GM18502 (cell line): Measurements from ENCODE around the gene MDFIC.

ENCODE experiments used
- ATAC-seq: cut with Tn5 transposase; IDR thresholded peaks from one replicate; pipeline ENCODE4 v1.9.1; 2021; ENCODE audit warnings: mild to moderate bottlenecking; ENCODE audit not compliant: unreplicated experiment, poor library complexity

The MDFIC gene

DNA sequence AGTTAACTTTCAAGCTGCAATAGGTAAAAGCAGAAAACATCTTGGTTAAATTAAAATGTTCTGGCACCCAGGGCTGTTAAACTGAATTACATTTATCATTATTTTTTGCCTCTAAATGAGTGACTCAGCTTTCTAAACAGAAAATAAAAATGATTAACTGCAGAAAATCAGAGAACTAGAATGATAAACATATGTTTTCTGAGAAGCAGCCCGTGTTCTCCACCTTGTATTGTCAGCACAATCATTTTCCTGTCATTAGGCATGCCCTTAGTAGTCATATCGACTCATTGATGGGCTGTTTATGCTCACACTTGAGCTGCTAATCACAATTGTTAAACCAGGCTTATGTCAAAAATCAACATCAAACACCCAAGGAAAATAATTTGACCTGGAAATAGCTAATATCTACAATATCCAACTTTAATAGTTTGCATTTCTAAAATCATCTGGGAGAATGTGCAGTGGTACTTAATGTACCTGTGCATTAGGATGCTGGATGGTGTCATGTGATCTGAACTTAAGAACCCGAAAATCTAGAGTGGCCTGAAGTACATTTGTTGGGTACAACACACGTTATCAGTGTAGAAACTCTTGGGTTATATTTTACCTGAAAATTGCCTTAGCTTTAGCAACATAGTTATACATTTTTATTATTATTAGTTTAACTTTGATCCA is 2.3 kb downstream of the MDFIC start:
- ATAC-seq: peak; percentile 27

DNA sequence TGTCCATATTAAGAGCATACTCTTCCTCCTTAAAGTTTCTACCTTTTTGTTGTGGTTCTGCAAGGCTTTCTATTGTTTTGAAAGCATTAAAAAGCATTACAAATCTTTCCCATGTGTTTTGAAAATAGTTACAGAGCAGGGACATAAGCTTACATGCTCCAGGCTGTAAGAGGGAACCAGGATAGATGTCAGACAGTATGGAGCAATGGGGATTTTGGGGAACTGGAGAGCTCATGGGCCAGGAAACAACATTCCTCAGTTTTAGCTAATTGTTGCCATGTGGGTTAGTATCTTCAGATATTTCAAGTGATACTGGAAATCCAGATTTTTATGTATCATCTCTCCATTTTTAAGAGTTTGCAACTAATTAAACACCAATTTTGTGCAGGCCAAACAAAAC is 3.5 kb downstream of the MDFIC start:
- no peak for ATAC-seq

DNA sequence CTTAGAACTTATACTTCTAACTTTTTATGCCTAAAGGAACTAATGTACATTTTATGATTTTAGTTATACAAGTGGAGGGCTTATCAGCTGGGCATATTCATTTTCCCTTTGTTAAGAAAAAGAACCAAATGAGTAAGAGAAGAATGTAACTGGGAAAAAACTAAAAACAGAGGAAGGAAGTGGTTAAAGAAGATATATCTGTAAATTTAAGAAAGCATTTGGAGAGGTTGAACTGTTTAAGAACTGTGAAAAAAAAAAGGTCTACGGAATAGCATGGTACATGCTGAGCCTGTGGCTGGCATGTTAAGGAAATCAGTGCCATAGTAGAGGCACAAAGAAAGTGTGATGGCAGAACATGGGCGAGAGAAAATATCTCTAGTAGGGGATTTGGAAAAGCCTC is 6.2 kb downstream of the MDFIC start:
- no peak for ATAC-seq

DNA sequence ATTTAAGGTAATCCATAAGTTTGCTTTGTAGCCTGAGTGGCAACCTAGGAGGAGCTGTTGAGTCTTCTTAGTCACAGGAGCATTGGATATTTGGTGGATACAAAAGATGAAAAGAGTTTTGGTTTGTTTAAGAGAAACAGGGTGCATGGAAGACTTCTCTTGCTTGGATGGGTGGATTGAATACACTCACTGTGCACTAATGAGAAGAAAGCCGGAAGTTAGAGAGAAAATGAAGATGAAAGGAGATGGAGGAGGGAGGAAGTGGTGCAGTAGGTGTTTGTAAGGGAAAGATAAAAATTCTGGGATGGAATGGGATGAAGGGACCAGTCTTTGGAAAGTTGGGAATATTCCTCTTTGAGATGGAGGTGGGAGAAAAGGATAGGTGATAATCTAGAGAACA is 7.7 kb downstream of the MDFIC start:
- ATAC-seq: no peak

- no peak for ATAC-seq
These were observed 8.3 kb downstream of the MDFIC start for GRCh38 chr7:114930107-114930661.

GRCh38 chr7:114930829-114931655 is 9.1 kb downstream of the MDFIC start:
- ATAC-seq: peak; percentile 50

DNA sequence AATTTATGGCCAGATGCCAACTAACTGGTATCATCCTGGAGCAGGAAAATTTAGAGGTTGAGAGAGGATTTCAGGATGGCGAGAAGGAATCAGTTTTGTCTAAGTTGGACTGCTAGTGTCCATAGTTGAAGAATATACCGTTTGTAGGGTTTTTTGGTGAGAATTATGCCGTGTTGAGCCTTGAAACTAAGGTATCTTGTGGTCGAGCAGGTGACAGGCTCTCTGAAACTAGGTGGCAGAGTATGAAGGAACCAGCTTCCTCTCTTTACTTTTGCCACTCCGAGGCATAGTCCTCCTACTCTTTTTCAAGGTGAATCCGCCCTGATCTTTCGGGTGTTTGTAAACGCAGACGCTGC is 9.7 kb downstream of the MDFIC start:
- ATAC-seq: peak; percentile 71

DNA sequence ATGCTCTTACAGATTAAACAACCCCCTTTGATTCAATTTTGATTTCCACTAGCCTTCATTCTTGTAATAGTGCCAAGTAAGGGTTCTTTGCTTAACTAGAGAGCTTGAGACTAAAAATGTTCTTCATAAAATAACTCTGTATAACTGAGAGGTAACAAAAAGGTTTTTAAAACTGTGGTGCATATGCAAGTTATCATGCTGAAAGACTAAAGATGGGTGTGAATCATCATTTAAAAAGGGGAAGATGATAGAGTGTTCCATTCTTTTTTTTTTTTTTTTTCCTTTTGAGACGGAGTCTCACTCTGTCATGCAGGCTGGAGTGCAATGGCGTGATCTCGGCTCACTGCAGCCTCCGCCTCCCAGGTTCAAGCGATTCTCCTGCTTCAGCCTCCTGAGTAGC is 11.1 kb downstream of the MDFIC start:
- ATAC-seq: no peak

DNA sequence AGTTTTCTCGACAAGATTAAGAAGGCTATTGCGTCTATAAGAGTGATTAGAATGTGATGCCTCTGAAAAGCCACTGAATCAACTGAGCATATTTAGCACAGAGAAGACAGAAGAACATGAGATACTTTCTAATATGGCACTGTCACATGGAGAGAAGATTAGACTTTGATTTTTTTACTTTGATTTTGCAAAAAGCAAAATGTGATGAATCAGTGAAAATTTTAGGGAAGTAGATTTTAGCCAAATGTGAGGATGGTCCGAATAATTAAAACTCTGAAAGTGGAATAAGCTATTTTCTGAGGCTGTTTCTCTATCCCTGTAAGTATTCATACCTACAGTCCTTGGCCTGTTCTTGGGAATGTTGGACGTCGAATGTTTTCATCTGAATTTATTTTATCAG is 11.8 kb downstream of the MDFIC start:
- no peak for ATAC-seq

GRCh38 chr7:114934086-114934485 is 12.2 kb downstream of the MDFIC start:
- no peak for ATAC-seq

DNA sequence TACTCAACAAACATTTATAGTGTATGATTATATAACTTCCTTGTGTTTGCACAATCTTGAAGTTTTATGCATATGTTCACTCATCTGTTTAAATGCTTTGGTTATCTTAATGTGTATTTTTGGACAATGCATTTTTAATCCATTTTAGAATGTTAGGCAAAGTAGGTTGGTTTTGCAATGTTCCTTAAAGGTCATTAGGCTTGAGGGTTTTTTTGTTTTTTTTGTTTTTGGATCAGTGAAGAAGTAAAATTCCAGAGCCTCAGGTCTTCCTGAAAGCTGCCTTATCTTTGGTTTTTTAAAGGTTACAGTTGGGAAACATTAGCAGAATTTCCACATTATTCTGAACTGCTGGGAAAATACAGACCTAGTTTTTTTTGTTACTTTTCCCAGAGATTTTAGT is 12.8 kb downstream of the MDFIC start:
- ATAC-seq: no peak

DNA sequence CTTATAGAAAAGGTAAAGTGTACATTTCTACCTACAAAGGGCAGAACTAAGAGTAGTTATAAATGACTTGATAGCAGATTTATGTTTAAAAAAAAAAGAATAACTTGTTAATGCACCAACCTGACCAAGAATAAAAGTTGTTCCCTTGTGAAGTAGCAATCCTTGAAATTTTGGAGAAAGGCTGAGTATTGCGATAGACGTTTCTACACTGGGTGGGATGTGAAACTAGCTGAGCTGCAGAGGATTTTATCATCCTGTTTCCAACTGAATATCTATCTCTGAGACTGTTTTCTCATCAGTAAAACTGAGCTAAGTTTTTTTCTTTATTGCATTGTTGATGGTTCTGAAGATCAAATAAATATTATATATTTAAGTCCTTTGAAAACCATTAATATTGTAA is 14.6 kb downstream of the MDFIC start:
- no peak for ATAC-seq

DNA sequence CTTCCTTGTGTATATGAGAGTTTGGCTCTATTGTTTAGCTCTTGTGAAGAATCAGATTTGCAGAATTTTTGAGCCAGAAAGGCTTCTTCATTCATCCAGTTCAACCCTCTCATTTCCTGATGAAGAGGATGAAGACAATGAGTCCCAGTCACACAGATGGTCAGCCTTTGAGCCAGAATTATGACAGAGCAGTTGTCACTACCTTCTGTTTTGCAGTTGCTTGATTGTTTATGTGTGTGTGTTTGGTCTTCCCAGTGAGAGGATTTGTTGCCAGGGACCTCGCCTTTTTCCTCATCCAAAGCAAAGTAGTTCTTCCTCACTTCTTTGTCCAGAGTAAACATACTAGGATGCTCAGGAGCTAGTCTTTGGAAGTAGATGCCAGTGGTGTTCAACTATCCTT is 15.6 kb downstream of the MDFIC start:
- ATAC-seq: no peak

DNA sequence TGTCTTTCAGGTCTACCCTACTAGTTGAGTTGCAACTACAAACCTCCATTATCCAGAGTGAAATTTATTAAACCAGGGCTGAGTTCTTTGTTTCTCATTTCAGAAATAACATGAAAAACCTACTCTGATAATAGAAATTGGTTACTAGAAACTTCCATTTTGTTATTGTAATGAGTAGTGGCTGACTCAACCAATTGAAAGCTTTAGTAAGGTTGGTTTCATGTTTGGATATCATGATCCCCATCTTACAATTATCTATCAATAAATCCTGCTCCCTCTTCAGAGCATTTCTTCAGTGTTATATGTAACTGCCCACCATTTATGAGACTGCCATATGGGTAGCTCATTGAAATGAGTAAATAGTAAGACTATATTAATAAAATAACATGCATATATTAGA is 16.9 kb downstream of the MDFIC start:
- no peak for ATAC-seq

GRCh38 chr7:114939484-114940097 is 17.7 kb downstream of the MDFIC start:
- peak; percentile 48 for ATAC-seq

DNA sequence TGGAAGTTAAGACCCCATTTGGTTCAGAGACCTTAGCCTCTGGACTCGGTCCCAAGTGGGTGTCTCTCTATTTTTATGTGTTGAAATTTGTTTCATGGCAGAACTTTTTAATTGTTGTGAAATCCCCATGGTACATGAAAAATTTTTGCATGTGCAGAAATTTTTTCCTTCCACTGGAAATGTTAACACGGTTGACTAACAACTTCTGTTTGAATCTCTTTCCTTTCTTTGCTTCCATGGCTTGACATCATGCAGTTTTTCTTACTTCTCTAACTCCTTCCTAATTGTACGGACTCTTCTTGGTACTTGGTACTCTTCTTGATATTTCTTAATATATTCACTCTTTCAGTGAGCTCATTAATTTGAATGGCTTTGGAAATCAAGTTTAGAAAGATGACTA is 18.3 kb downstream of the MDFIC start:
- no peak for ATAC-seq

DNA sequence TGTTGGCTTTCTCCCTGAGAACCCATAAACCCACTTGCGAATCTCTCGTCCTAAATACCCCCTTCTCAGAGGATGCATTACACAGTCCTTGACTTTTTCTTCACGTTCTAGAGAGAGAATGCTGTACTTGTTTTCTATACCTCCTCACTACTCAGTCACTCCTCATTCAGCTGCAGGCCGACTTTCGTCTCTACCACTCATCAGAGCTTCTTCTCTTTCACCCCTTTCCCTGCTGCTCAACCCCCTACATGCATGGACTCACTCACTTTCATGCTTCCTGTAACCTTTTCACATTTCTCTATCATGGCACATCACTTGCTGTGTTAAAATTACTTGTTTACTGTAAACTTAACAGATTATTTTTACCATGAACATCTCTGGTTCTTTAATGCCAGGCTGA is 19.8 kb downstream of the MDFIC start:
- peak; percentile 38 for ATAC-seq

DNA sequence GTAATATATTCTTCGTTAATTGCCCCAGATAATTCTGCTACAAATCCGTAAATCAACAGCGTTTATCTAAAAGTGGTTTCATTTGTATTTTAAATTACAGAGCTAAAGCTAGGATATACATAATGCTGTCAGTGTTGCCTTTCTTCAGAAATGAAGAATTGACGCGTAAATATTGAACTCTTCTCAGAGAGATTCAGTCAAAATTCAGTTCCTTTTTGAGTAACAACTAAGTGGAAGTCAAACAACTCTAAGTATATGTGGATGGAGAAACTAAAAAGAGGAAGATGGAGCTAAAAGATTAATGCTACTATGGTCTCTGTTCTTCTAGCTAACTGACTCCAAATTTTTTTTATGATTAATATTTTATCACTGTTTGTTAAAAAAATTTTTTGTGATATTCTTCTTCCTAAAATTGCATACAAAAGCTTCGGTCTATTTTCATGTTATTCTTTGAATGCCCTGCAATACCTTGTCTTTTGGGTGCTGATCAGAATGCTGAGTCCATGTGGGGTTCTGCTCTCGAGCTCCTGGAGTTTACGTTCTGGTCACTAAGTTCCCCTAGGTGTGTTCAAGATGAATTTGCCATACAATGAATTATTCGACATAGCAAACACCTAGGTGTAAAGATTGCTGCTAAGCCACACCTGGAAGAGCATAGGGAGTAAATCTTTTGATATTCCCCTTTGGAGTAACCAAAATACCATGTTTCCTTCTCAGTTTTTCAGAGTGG is 20.7 kb downstream of the MDFIC start:
- peak; percentile 63 for ATAC-seq

DNA sequence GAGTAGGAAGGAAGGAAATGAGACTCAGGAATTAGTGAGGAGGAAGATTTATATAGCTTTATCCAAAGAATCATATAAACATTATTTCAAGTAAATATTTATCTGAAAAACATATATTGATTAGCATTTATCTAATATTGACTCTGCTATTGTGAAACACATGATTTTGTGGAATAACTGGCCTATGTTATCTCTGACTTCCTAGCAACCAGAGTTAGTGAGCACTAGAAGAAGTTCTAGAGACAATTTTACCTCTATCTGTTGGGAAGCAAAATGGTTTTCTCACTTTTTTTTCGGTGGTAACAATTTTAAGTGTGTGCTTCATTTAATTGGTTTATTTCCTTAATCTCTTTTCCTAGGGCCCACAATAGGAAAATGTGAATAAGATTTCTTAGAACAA is 21.6 kb downstream of the MDFIC start:
- ATAC-seq: no peak

DNA sequence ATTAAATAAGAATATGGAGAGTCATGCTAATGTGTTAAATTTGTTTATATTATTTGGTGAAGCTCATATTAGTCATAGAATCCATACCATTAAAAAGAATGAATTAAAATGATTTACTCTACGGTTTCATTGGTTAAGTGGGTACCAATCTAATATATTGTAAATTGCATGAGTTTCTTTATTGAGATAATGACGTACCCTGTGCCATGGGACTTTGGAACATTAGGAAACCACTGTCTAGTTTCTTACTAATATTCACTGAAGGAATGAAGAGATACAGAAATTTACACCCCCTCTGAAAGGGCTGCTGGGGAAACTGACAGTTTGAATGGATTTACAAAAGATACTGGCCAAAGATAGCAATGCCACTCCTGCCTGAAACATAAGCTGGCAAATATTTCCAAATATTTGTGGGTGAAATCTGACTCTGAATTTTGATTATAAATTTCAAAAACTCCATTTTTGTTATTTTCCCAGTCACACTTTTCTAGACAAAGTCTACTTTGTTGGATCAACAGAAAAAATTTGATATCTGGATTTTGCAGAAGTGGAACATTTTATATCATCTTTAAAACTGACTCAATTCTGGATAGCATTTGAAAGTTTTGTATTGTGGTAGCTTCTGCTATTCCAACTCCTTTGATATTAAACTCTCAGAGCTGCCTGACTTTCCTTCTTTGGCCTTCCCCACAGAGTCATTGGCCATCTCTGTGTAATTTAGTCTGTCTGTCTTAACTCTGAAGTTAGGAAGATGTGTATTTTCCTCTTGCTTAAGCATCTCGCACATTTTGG is 22.3 kb downstream of the MDFIC start:
- ATAC-seq: no peak
